Activated naive CD4-positive, alpha-beta T cell treated with anti-CD3 and anti-CD28 coated beads, Interleukin-2, amount 50 U/mL, for 24 hours (primary cell): ENCODE results near the gene TTC28.

Experiments
- H3K27ac Mint-ChIP-seq: one replicate; pipeline ENCODE4 v1.8.0; 2021; ENCODE audit warnings: mild to moderate bottlenecking, mixed read lengths
- H3K27me3 Mint-ChIP-seq: one replicate; pipeline ENCODE4 v1.8.0; 2021; ENCODE audit warnings: mixed read lengths
- H3K36me3 Mint-ChIP-seq: one replicate; pipeline ENCODE4 v1.8.0; 2021; ENCODE audit warnings: mixed read lengths
- H3K4me1 Mint-ChIP-seq: one replicate; pipeline ENCODE4 v1.8.0; 2021; ENCODE audit warnings: mixed read lengths
- H3K4me3 Mint-ChIP-seq: one replicate; pipeline ENCODE4 v1.8.0; 2021; ENCODE audit warnings: mild to moderate bottlenecking, mixed read lengths
- H3K9me3 Mint-ChIP-seq: one replicate; pipeline ENCODE4 v1.8.0; 2021; ENCODE audit warnings: mixed read lengths

TTC28 gene

DNA sequence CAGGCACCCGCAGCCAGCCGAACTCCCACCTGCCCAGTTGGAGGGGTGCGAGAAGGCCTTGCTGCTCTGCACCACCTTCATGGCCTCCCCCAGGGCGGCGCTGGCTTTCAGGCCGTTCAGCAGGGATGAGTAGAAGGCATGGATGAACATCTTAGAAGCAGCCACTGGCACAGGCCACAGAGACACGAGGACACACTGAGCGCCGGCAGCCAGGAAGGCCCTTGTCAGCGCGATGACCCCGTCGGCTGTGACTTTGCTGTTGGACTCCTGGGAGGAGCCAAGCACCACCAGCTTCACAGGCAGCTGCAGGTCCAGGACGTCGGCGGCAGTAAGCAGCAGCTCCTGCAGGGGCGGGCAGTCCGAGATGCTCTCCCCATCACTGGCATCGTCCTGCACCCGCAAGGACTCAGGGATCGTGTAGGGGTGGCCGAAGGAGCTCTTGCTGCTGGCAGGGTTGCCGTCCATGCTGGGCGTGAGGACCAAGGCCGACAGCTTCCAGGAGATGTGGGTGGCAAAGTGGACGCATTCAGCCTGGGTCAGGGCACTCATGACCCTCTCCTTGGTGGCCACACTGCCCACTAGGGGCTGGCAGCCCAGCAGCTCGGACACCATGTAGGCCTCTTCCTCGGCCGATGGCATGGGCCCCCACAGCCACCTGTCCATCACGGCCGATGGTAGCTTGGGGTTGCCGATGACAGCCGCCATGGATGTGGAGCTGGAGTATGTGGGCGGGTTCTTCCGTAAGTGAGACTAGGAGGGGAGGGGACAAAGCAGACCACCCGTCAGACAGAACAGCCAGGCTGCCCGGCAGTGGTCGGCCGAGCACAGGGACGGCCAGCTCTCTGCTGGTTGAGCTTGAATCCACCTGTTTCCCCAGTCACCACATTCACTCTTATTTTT is 680.9 kb downstream of the TTC28 start:
- Mint-ChIP-seq H3K27me3 (no peaks in the 10 kb centered on the region), H3K4me3 (no peak overlapping the region), H3K4me1 (no peaks in the 10 kb centered on the region), H3K9me3 (no peaks in the 10 kb centered on the region), H3K36me3 (no peaks in the 10 kb centered on the region), H3K27ac (no peak overlapping the region)

DNA sequence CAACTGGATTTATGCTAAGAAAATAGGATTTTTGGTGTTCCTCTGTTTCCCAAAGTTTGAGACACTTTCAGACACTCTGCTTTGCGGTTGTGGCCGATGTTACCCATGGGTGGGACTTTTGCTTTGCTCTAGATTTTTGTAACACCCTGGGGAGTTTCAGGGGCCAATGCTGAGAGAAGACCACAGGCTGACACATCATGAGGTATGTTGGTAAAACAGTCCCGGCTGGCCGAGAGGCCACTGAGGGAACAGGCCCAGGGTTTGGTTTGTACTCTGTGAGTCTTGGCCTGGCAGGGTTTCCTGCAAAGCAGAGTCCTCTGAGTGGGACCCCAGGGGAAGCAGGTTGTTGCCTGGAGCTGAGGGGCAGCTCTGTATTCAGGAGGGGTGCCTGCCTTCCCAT is 682.1 kb downstream of the TTC28 start:
- Mint-ChIP-seq H3K36me3 (no peaks in the 10 kb centered on the region), H3K9me3 (no peaks in the 10 kb centered on the region), H3K27me3 (no peaks in the 10 kb centered on the region), H3K27ac (no peak overlapping the region), H3K4me3 (no peak overlapping the region), H3K4me1 (no peaks in the 10 kb centered on the region)

DNA sequence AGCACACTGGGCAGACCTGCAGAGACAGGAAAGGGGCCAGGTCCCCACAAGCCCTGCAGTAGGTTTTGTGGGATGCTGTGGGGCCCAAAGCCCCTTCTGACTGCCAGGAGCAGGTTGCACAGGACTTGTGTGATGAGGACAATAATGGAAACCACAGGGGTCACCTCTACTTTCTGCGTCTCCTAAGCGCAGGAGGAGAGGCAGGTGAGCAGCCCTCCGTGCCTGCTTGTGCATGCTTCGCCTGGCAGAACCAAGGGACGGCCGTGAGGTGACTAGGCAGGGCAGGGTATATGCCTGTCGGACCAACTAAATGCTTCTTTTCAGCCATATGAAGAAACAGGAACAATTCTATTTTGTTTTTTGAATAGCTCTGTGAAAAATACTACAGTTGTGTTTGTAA is 682.7 kb downstream of the TTC28 start:
- Mint-ChIP-seq H3K36me3 (no peaks in the 10 kb centered on the region), H3K27ac (no peak overlapping the region), H3K27me3 (no peaks in the 10 kb centered on the region), H3K9me3 (no peaks in the 10 kb centered on the region), H3K4me3 (no peak overlapping the region), H3K4me1 (no peaks in the 10 kb centered on the region)

DNA sequence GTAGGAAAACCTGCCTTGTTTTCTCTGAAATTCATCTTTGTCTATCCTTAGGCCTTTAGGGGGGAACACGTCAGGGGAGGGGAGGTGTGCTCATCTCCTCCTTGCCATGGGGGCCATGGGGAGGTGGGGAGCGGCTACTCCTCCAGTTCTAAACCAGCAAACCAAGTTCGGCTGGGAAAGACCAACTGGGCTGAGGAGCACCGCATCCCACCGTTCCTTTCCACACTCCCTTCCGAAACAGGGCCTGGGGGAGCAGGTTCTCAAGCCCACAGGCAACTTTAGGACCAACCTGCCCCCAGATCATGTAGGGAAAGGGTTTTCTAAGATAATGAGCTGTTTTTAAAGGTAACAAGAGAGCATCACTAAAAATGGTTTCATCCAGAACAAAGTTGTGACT is 683.1 kb downstream of the TTC28 start:
- no peaks in the 10 kb centered on the region for H3K27me3 Mint-ChIP-seq
- no peaks in the 10 kb centered on the region for H3K36me3 Mint-ChIP-seq
- H3K9me3 Mint-ChIP-seq: no peaks in the 10 kb centered on the region
- H3K4me1 Mint-ChIP-seq: no peaks in the 10 kb centered on the region
- H3K27ac Mint-ChIP-seq: no peak overlapping the region
- no peak overlapping the region for H3K4me3 Mint-ChIP-seq

DNA sequence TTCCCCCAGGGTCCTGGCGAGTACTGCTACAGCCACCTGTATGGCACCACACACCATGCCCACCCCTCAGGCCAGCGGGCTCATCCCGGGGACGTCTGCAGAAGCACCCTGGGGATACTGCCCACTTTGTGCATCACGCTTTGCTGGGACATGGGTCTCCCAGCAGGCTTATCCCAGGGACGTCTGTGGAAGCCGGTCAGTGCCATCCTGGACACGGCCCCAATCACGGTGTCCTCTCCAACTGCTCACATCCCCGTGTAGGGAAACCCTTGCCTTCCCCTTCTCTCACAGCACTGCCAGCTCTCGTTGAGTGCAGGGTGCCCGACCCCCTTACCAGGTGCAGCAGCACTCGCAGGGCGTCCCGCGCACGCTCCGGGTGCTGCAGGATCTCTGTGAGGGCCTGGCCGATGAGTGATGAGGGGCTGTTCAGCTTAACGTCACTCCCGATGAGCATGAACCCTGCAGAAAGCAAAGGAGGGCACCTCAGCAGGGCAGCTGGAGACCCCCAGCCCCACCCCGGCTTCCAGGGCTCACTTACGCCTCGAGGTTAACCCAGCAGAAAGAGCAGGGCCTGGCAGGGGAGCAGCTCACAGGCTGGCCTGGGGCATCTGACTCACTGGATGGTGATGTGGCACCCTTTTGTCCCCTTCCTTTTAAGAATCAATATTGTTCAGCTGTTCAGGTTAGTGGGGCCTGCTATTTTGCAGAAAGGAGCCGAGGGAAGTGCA is 683.7 kb downstream of the TTC28 start:
- H3K36me3 Mint-ChIP-seq: no peaks in the 10 kb centered on the region
- no peaks in the 10 kb centered on the region for H3K27me3 Mint-ChIP-seq
- no peaks in the 10 kb centered on the region for H3K9me3 Mint-ChIP-seq
- no peak overlapping the region for H3K27ac Mint-ChIP-seq
- no peaks in the 10 kb centered on the region for H3K4me1 Mint-ChIP-seq
- H3K4me3 Mint-ChIP-seq: no peak overlapping the region

DNA sequence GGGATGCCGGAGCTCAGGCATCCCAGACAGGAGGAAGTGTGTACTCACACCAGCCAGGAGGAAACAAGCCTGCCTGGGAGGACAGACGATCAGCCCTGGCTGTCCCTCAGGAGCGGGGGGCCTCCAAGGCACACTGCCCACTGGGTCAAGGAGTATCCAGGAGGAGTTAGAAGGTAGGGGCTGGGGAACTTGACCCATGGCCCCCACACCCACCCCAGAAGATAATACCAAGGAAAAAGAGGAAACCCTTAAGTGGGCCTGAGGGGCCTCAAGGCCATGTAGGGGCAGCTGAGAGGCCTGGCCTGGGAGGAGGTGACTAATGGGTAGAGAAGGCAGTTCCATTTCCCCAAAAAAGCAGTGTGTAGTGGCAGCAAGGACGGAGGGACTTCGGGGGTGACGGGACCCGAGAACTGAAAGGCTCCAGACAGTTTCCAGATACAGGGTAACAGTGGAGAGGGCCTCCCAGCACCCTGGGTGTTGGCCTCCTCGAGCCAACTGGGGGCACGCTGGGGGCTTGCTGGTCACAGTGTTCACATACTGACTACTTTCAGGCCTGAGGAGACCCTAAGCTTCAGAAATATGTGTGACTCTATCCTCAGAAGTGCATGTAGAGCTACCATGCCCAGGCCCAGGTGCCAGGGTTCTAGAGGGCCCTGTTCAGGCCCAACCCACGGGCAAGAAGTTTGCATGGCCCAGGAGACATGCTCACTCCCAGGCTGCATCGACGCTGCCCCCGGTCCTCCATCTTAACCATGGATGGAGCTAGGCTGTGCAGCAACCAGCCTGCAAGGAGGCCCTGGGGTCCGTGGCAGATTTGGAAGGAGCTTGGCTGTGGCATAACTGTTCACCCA is 684.9 kb downstream of the TTC28 start:
- no peaks in the 10 kb centered on the region for H3K9me3 Mint-ChIP-seq
- H3K4me3 Mint-ChIP-seq: no peak overlapping the region
- no peaks in the 10 kb centered on the region for H3K36me3 Mint-ChIP-seq
- no peaks in the 10 kb centered on the region for H3K27me3 Mint-ChIP-seq
- no peak overlapping the region for H3K27ac Mint-ChIP-seq
- H3K4me1 Mint-ChIP-seq: no peaks in the 10 kb centered on the region

DNA sequence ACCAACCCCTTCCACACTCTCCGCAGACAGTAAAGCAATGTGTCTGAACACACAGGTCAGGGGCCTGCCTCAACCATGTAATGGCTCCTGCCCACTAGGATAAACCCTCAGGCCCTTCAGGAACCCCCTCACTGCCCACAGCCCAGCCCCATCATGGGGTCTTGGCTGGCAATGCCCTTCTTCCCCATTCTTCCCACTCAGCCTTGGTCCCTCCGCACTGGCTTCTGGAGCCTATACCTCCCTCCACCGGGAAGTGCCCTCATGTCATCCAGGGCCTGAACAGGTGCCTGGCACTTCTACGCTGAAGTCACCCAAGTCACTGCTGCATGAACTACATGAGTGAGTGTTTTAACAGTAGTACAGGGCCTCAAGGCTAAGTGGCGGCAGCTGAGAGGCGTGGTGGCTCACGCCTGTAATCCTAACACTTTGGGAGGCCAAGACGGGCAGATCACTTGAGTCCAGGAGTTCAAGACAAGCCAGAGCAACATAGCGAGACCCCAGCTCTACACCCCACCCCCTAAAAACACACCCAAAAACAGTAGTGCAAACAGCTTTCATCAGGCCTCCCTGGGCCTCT is 685.8 kb downstream of the TTC28 start:
- Mint-ChIP-seq H3K27me3 (no peaks in the 10 kb centered on the region), H3K4me3 (no peak overlapping the region)

DNA sequence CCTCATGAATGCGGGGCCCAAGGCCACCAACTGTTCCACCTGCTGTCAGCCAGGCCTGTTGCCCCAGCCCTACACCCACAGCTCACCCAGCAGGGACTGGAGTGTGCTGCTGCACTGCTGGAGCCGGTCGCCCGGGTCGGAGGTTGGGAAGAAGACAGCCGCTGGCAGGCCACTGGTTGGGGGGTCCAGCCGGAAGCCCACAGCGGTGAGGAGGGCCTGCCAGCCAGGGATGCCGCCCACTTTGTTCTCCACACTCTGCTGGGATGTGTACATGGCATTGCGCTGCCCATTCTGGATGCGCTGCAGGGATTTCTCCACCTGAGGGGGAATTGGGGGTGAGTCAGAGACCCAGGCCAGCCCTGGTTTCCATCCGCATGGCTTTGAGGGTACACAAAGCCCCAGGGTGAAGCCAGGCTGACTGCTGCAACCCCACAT is 686.4 kb downstream of the TTC28 start:
- Mint-ChIP-seq H3K4me3 (no peak overlapping the region), H3K9me3 (no peaks in the 10 kb centered on the region), H3K27ac (no peak overlapping the region), H3K27me3 (no peaks in the 10 kb centered on the region), H3K4me1 (no peaks in the 10 kb centered on the region), H3K36me3 (no peaks in the 10 kb centered on the region)

More for the DNA sequence above, 685.8 kb downstream of the TTC28 start:
- no peaks in the 10 kb centered on the region for H3K9me3 Mint-ChIP-seq
- no peak overlapping the region for H3K27ac Mint-ChIP-seq
- H3K36me3 Mint-ChIP-seq: no peaks in the 10 kb centered on the region
- no peaks in the 10 kb centered on the region for H3K4me1 Mint-ChIP-seq

DNA sequence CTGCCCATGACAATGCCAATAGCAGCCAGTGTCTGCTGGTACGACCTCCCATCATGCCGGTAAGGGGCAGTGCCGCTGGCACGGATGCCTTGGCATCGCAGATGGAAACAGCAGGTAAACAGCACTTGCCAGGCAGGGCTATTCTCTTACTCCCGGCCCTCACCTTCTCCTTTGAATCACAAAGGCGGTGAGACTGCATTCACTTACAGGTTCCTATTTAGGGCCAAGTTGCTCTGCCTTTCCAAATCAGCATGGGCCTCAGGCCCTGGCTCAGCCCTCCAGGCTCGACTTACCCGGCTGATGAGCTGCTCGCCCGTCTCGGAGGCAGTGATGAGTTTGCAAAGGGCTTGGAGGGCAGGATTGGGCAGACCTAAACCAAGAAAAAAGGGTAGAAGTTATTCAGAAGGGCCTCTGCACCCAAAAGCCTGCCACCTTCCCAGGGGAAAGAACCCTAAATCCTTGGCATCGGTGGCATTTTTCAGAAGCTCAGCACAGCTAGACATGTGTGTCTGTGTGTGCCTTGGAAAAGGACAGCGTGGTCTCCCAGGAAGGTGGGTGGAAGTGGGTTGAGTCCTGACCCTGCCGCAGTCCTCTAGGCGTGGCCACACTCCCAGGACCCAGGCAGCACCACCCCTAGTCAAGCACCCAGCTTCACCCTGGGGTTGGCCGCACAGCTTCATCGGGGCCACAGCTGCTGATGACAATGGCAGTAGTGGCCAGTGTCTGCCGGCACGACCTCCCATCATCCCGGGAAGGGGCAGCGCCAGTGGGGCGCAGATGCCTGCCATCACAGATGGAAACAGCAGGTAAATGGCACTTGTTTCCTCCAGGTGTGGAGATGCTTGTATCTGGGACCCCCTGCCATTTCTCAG is 687.1 kb downstream of the TTC28 start:
- Mint-ChIP-seq H3K4me1 (no peaks in the 10 kb centered on the region), H3K27ac (no peak overlapping the region), H3K27me3 (no peaks in the 10 kb centered on the region), H3K36me3 (no peaks in the 10 kb centered on the region), H3K4me3 (no peak overlapping the region), H3K9me3 (no peaks in the 10 kb centered on the region)

DNA sequence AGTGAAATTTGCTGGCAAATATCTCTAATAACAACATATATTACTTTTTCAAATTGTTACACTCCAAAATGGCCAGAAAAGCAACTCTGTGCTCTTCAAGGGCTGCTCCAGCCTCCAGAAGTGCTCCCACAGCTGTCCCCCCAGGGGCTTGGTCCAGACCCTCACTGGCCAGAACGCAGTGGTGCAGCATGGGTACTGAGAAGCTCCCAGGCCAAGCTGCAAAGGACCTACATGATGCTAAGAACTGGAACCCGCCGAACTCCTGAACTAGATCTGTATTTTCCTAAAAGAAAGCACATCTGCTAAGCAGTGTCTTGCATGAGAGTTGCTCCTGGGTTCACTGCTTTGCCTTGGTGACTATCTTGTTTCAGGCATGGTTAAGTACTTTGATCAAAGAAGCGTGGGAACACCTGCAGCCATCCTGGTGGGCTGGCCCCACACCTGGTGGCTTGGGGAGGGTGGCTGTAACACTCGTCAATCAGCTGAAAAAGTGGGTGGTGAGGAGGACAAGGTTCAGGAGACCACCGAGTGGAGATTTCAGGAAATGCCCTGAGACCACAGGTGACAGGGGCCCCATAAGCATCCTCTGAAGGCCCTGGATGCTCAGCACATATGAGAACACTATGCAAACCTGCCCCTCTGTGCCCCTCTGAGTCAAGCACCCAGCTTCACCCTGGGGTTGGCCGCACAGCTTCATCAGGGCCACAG is 687.9 kb downstream of the TTC28 start:
- Mint-ChIP-seq H3K36me3 (no peaks in the 10 kb centered on the region), H3K27ac (no peak overlapping the region), H3K9me3 (no peaks in the 10 kb centered on the region), H3K27me3 (no peaks in the 10 kb centered on the region), H3K4me1 (no peaks in the 10 kb centered on the region), H3K4me3 (no peak overlapping the region)

DNA sequence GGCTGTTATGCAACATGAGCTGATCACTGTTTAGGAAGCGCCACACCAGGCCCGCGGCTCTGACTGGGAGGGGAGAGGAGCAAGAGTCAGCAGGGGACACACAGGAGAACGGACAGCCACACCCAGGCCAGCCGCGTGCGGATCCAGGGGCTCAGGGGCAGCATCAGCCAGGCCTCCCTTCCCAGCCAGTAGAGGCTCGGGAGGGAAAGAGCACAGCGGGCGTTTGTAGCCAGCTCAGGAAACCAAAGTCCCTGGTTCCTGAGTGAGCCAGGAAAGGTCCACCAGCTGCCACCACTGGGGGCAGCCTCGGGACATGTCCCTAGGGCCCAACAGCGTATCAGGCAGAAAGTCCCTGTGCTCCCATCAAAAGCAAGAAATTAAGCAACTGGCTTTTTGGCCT is 688.8 kb downstream of the TTC28 start:
- no peaks in the 10 kb centered on the region for H3K4me1 Mint-ChIP-seq
- H3K27me3 Mint-ChIP-seq: no peaks in the 10 kb centered on the region
- no peaks in the 10 kb centered on the region for H3K36me3 Mint-ChIP-seq
- H3K4me3 Mint-ChIP-seq: no peak overlapping the region
- no peak overlapping the region for H3K27ac Mint-ChIP-seq
- H3K9me3 Mint-ChIP-seq: no peaks in the 10 kb centered on the region

DNA sequence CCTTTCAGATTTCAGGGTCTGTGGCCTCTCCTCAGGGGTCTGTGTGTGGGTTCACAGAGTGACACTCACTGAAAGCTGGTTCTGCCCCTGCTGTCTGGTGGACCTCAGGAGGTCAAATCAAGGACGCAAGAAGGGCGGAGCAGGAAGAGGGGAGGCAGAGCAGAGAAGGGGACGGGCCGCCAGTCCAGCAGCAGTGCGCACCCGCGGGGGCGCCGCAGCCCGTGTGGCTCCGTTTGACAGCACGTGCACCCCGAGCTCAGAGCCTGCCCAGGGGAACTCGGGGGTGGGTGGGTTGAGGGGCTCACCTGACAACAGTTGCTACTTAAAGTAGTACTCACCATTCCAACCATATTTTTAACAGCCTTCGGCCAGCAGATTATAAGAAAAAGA is 689.2 kb downstream of the TTC28 start:
- no peak overlapping the region for H3K27ac Mint-ChIP-seq
- H3K4me1 Mint-ChIP-seq: no peaks in the 10 kb centered on the region
- H3K4me3 Mint-ChIP-seq: no peak overlapping the region
- H3K9me3 Mint-ChIP-seq: no peaks in the 10 kb centered on the region
- no peaks in the 10 kb centered on the region for H3K27me3 Mint-ChIP-seq
- H3K36me3 Mint-ChIP-seq: no peaks in the 10 kb centered on the region

DNA sequence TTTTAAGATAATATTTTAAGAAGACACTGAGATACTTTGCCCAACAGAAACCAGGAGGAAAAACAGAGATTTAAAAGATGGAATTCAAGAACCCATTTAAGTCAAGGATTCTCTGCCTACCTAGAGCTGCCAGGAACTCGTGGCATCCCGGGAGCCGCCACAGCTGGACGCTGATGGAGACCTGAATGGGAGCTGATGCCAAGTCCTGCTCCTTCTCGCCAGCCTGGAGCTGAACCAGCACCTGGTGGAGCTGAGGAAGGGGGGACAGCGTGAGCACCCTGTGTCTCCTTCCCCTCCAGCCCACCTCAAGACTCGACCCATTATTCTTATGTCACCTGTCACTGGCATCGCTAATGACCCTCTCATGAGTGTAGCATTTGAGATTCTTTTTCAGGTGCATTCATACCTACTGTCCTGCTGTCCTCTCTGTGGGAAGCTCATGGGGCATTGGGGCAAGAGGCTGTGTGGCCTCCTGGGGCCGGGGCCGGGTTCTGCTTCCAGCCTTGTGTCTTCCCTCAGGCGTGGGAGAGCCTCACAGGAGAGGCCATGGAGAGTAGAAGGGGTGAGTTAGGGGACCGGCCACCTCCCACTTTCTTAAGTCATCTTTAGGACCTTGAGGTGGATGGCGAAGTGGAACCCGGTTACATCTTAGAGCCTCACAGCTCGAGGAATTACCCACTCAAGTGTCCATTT is 689.7 kb downstream of the TTC28 start:
- H3K4me1 Mint-ChIP-seq: no peaks in the 10 kb centered on the region
- H3K27ac Mint-ChIP-seq: no peak overlapping the region
- H3K9me3 Mint-ChIP-seq: no peaks in the 10 kb centered on the region
- no peaks in the 10 kb centered on the region for H3K27me3 Mint-ChIP-seq
- no peak overlapping the region for H3K4me3 Mint-ChIP-seq
- no peaks in the 10 kb centered on the region for H3K36me3 Mint-ChIP-seq

DNA sequence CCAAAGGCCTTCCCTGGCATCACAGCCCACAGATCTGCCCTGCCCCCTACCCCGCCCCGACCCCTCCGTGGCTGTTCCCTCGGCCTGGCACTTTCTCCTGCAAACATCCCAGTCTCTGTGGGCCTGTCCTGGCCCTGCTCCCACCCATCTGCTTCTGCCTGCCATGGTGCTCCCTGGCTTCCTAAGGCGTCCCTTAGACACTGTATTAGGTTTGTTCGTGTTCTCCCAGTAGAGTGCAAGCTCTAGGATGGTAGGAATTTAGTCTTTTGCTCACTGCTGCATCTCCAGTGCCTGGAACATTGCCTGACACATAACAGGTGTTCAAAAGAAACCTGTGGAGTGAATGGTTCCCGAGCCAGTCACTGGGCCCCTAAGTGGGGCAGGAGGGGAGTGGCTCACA is 690.9 kb downstream of the TTC28 start:
- H3K4me3 Mint-ChIP-seq: no peak overlapping the region
- no peaks in the 10 kb centered on the region for H3K36me3 Mint-ChIP-seq
- peak overlapping the region; percentile 62 for H3K27ac Mint-ChIP-seq
- no peaks in the 10 kb centered on the region for H3K9me3 Mint-ChIP-seq
- no peaks in the 10 kb centered on the region for H3K4me1 Mint-ChIP-seq
- H3K27me3 Mint-ChIP-seq: no peaks in the 10 kb centered on the region
